Testis (tissue), 3 donors: ENCODE measurements around the gene MIB1. TPM values are rescaled to one million over a fixed set of nuclear protein-coding genes. Genes with fewer than 3 reads are reported as not detected.

Experiments
- DNase-seq: peaks from one replicate; pipeline ENCODE4 v3.0.0-alpha.2; 2019
- H3K27ac ChIP-seq, 2 donors: fragments of 200-600 bp; sonication (generic); one replicate each; pipeline ENCODE4 v1.5.1; 2019
- H3K27me3 ChIP-seq: fragments of 200-600 bp; sonication (generic); one replicate; pipeline ENCODE4 v1.5.1; 2019
- H3K36me3 ChIP-seq: fragments of 200-600 bp; sonication (generic); one replicate; pipeline ENCODE4 v1.5.1; 2017; ENCODE audit warnings: low read depth; ENCODE audit errors: missing control alignments
- H3K4me1 ChIP-seq: fragments of 200-600 bp; sonication (generic); one replicate; pipeline ENCODE4 v1.5.1; 2019
- H3K4me3 ChIP-seq, 2 donors: fragments of 200-600 bp; sonication (generic); one replicate each; pipeline ENCODE4 v1.5.1; 2017 to 2019
- H3K9me3 ChIP-seq: fragments of 200-600 bp; sonication (generic); one replicate; pipeline ENCODE4 v1.5.1; 2017
- POLR2A ChIP-seq: fragments of 450-650 bp; IDR thresholded peaks from one replicate; pipeline ENCODE4 v1.6.1; 2017; ENCODE audit warnings: antibody characterized with exemption, mild to moderate bottlenecking, moderate library complexity
- WGBS, 2 donors: methylation state at CpG; one replicate each; pipeline ENCODE4 v1.1.5; 2018; 5-methylcytosine and 5-hydroxymethylcytosine counted together
- intact Hi-C: fragments of 100-400 bp; cut with DNase I; formaldehyde crosslinking; loops from one replicate; pipeline ENCODE4 v1.15.1; 2023; ENCODE audit warnings: low total_unique reads
- polyA plus RNA-seq: library from polyadenylated mRNA; stranded (reverse); fragments of 350-450 nt; fragmentation: Illumina TruSeq; extraction: RNeasy Lipid Tissue Mini Kit (QIAGEN cat#74804); gene quantifications from one replicate; pipeline ENCODE4 v1.2.3, GENCODE V29; 2014; ENCODE audit warnings: low read depth, low replicate concordance; ENCODE audit not compliant: insufficient read depth
- total RNA-seq, 2 donors: library from RNA; depleted of rRNA; stranded (reverse); fragments of >200 nt; gene quantifications; one replicate each; pipeline ENCODE4 v1.2.3, GENCODE V29; 2016
- TF ChIP-seq, protein P1 (sequence below), 3 experiments: fragments of 450-650 bp in 2 of 3; fragments of 200-600 bp in 1 of 3; sonication (generic) in 1 of 3; IDR thresholded peaks; one replicate each; pipeline ENCODE4 v1.5.1; 2016 to 2019; ENCODE audit warnings: antibody characterized with exemption in 3 of 3, mild to moderate bottlenecking in 2 of 3, moderate library complexity in 1 of 3

The MIB1 gene
- total and polyA plus RNA-seq, 3 donors from 2014 or later = 16.5 to 48.8 (median 40.7) TPM

DNA sequence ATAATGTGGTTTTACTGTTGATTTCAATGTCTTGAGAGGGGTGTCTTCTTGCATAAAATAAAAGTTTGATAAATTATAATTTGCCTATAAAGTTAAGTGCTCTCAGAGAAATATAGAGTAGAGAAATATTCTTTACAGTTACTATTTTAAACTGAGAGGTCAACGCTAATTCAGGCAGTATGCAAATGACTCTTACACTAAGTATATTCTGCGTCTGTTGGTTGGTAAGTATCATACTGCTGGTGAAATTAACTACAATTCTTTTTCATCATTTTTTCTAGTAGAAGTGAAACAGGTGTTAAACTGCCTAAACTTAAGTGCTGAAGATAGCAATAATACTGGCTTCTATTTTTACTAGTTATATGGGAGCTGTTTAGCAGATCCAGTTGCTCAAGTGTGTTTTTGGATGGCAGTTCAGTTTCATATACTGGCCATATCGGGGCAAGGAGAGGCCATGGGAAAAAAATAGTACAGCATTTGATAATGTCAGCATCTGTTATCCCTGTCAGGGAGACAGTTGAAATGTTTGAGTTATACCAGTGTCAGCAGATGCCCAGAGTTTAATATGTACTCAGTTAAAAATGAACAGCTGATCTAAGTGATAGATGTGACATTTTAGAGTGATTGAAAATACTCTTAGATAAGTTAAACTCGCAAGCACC is 86.2 kb downstream of the MIB1 start:
- WGBS, 2 donors = 82 to 88% methylated on average over 4 of the region's 4 CpGs
- H3K36me3 ChIP-seq = no peaks in the 10 kb centered on the region
- H3K4me3 ChIP-seq = no peak overlapping the region
- no peak for DNase-seq
- H3K27me3 ChIP-seq = no peaks in the 10 kb centered on the region
- no peaks in the 10 kb centered on the region for H3K9me3 ChIP-seq
- no peaks in the 10 kb centered on the region for H3K4me1 ChIP-seq
- intact Hi-C loops = no loop called here
- no peak for TF ChIP-seq POLR2A
- TF ChIP-seq, protein P1, sequence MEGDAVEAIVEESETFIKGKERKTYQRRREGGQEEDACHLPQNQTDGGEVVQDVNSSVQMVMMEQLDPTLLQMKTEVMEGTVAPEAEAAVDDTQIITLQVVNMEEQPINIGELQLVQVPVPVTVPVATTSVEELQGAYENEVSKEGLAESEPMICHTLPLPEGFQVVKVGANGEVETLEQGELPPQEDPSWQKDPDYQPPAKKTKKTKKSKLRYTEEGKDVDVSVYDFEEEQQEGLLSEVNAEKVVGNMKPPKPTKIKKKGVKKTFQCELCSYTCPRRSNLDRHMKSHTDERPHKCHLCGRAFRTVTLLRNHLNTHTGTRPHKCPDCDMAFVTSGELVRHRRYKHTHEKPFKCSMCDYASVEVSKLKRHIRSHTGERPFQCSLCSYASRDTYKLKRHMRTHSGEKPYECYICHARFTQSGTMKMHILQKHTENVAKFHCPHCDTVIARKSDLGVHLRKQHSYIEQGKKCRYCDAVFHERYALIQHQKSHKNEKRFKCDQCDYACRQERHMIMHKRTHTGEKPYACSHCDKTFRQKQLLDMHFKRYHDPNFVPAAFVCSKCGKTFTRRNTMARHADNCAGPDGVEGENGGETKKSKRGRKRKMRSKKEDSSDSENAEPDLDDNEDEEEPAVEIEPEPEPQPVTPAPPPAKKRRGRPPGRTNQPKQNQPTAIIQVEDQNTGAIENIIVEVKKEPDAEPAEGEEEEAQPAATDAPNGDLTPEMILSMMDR (IDR thresholded peaks at IDR 0.05) = no peak
- H3K27ac ChIP-seq = no peak overlapping the region

DNA sequence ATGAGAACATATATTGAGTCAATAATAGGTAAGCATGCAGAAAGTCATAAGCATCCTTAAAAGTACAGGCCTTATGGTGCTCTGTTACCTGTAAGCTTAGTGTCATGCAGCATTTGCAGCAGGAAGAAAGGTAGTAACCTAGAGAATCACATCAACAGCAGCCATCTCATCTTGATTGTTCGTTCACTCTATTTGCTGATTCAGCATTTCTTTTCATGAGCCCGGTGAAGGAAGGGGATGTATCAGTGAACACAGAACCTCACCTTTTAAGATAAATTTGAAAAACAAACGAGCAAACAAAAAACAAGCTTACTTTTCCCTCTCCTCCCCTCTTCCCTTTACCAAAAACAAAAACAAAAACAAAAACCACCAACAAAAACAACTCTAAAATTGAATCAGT is 89.9 kb downstream of the MIB1 start:
- TF ChIP-seq, protein P1 (IDR thresholded peaks at IDR 0.05) = no peak
- no peak for TF ChIP-seq POLR2A
- Histone ChIP-seq H3K9me3 (no peaks in the 10 kb centered on the region), H3K4me3 (no peak overlapping the region), H3K4me1 (no peaks in the 10 kb centered on the region), H3K27me3 (no peaks in the 10 kb centered on the region), H3K36me3 (no peaks in the 10 kb centered on the region), H3K27ac (no peak overlapping the region)
- intact Hi-C loops = no loop called here
- 70 to 87% methylated on average over 3 of the region's 3 CpGs for WGBS, 2 donors
- no peak for DNase-seq

DNA sequence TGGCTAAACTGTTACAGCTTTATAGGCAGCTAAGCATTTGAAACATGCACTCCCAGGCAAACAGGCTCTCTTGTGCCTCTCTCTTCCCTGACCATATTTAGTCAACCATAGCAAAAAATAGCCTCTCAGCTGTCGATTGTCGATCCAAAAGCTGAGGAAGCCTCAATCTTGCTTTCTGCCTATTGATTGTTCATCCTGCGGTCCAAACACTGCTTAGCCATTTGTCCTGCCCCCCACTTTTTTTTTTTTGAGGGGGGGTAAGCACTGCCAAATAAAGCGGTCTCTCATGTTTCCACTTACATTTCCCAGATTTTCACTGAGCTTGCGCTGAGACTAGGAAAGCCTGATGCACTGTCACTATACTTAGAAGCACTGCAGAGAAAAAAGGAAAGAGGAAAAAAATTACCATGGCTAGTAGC is 90.8 kb downstream of the MIB1 start:
- Histone ChIP-seq H3K4me3 (no peak overlapping the region), H3K27me3 (no peaks in the 10 kb centered on the region), H3K27ac (no peak overlapping the region), H3K36me3 (no peaks in the 10 kb centered on the region), H3K9me3 (no peaks in the 10 kb centered on the region), H3K4me1 (no peaks in the 10 kb centered on the region)
- TF ChIP-seq, protein P1 (IDR thresholded peaks at IDR 0.05) = no peak
- no peak for TF ChIP-seq POLR2A
- DNase-seq = no peak
- WGBS, 2 donors = 79 to 80% methylated on average over 5 of the region's 5 CpGs
- intact Hi-C loops = no loop called here

DNA sequence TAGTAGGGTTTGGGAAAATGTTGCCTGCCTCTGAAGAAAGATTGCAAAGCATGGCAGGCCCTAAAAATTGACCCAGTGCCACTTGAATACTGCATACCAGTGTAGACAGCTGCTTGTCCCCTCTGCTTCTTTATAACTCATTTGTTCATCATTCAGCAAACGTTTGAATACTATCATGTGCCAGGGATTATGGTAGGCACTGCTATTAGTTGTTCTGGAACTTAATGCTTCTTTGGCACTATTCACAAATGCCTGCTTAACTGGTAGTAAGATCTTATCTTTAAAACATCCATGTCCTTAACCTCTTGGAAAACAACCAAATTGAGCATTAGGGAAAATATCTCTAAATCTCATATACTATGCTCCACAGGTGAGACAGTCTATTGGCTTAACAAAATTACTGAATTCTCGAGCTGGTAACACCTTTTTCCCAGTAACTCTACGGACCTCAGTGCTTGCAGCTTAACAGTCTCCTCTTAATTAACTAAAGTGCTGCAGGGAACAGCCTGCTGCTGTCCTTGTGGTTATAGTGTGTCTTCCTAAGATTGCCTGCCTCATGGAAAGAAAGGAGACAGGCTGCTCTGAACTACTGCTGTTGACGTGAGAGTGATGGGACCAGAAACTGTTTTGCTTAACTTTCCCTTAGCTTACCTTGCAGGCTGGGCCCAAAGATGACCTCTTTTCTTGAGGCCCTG is 93.2 kb downstream of the MIB1 start:
- H3K4me1 ChIP-seq = no peaks in the 10 kb centered on the region
- 77 to 79% methylated on average over 4 of the region's 4 CpGs for WGBS, 2 donors
- DNase-seq = no peak
- no peak overlapping the region for H3K4me3 ChIP-seq
- no peaks in the 10 kb centered on the region for H3K27me3 ChIP-seq
- H3K9me3 ChIP-seq = no peaks in the 10 kb centered on the region
- intact Hi-C loops = no loop called here
- TF ChIP-seq, protein P1 (IDR thresholded peaks at IDR 0.05) = no peak
- TF ChIP-seq POLR2A = no peak
- no peak overlapping the region for H3K27ac ChIP-seq
- no peaks in the 10 kb centered on the region for H3K36me3 ChIP-seq

DNA sequence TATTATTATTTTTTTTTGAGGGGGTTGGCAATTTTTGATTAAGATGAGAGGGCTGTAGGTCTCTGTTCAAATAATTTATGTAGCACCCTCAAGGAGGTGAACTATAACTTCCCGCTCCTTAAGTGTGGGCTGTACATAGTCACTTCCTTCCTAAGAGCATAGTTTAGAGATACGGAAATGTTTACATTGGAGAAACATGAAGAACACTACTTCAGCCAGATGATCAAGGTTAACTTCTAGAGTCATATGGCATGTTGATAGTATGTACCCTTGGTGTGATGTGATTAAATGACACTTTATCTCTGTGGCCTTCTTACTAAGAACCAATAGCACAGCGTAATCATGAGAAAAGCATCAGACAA is 93.7 kb downstream of the MIB1 start:
- TF ChIP-seq, protein P1 (IDR thresholded peaks at IDR 0.05) = no peak
- TF ChIP-seq POLR2A = no peak
- Histone ChIP-seq H3K4me3 (no peak overlapping the region), H3K27ac (no peak overlapping the region), H3K4me1 (no peaks in the 10 kb centered on the region), H3K36me3 (no peaks in the 10 kb centered on the region), H3K27me3 (no peaks in the 10 kb centered on the region), H3K9me3 (no peaks in the 10 kb centered on the region)
- no peak for DNase-seq
- 89 to 96% methylated on average over 3 of the region's 3 CpGs for WGBS, 2 donors
- intact Hi-C loops = no loop called here
